Activated T-helper 2 cell treated with anti-CD3 and anti-CD28 coated beads, Interferon-gamma antibody, Interleukin-2, Interleukin-4, amounts not matched to agents 10 μg/mL and 5 μg/mL and 100 μg/mL, durations not matched to agents 14 hours and 24 hours and 36 hours (primary cell): Measurements from ENCODE around the gene NLRP6. TPM values are rescaled to one million over a fixed set of nuclear protein-coding genes. Genes with fewer than 3 reads are reported as not detected.
A peak's percentile ranks its signal among the peaks of the same experiment; 100 is the strongest.
"Not testable (repeated sequence)": the region's sequence is repeated elsewhere in the genome, so short reads cannot be mapped to it uniquely, and the experiment has no call there.

Source experiments
- DNase-seq: peaks from one replicate; pipeline ENCODE4 v3.0.0; 2021; ENCODE audit warnings: low spot score
- H3K27ac Mint-ChIP-seq: one replicate; pipeline ENCODE4 v1.8.0; 2021; ENCODE audit warnings: mixed read lengths
- H3K27me3 Mint-ChIP-seq: one replicate; pipeline ENCODE4 v1.8.0; 2021; ENCODE audit warnings: low read depth, mixed read lengths
- H3K36me3 Mint-ChIP-seq: one replicate; pipeline ENCODE4 v1.8.0; 2021; ENCODE audit warnings: low read depth, mixed read lengths
- H3K4me1 Mint-ChIP-seq: one replicate; pipeline ENCODE4 v1.8.0; 2021; ENCODE audit warnings: low read depth, mixed read lengths
- H3K4me3 Mint-ChIP-seq: one replicate; pipeline ENCODE4 v1.8.0; 2021; ENCODE audit warnings: low read depth, mild to moderate bottlenecking, moderate library complexity, mixed read lengths
- H3K9me3 Mint-ChIP-seq: one replicate; pipeline ENCODE4 v1.8.0; 2021; ENCODE audit warnings: mixed read lengths
- intact Hi-C: fragments of 100-400 bp; cut with micrococcal nuclease; formaldehyde crosslinking; loops from one replicate; pipeline ENCODE4 v1.15.1; 2023
- total RNA-seq: library from RNA; stranded (reverse); gene quantifications from 2 replicates; pipeline ENCODE4 v1.2.3, GENCODE V29; 2022

The NLRP6 gene
- total RNA-seq, 1 donor from 2014 or later = 1.1 TPM

DNA sequence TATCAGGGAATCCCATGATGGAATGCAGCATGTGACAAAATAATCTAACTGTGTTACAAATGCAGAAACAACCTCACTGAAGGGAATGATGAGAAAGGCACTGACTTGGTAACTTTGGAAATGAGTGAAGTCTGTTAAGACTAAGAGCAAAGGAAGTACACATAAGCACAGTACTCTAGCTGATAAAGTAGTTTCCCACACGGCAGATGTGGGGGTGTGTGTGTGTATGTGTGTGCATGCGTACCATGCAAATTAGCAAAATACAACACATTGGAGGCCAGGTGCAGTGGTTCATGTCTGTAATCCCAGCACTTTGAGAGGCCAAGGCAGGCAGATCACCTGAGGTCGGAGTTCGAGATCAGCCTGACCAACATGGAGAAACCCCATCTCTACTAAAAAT, 16.6 kb upstream of the NLRP6 start:
- Mint-ChIP-seq H3K9me3 (no peaks in the 10 kb centered on the region), H3K27ac (no peak overlapping the region), H3K27me3 (peaks cover 7% of the 10 kb centered on the region), H3K36me3 (no peaks in the 10 kb centered on the region), H3K4me1 (peaks cover 4% of the 10 kb centered on the region), H3K4me3 (no peak overlapping the region)
- intact Hi-C loops = no loop called here
- no peak for DNase-seq

DNA sequence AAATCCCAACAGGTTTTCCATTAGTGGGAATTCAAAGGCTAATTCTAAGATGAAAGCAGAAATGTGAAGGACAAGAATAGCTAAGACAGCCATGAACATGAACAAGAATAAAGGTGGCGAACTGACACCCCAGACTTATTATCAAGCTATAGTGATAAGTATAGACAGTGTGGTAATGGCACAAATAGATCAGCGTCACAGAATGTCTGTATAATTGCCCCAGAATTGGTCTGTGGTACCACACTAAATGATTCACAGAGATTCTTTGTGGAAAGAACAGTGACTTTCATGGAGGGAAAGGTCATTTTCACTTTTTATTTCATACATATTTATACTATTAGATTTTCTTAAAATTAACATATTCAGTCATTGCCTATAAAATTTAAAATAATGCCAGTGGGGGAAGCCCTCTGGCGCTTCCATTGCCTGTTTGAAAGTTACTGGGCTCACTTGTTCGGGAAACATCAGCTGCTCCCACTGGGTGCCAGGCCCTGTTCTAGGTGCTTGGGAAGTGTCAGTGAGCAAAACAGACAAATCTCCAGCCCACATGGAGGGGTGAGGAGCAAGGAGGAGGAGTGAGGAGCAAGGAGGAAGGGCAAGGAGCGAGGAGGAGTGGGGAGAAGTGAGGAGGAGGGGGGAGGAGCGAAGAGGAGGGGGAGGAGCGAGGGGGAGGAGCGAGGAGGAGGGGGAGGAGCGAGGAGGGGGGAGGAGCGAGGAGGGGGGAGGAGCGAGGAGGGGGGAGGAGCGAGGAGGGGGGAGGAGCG, 11.3 kb upstream of the NLRP6 start:
- DNase-seq = no peak
- Mint-ChIP-seq H3K27me3 (no peaks in the 10 kb centered on the region), H3K36me3 (no peaks in the 10 kb centered on the region), H3K9me3 (no peaks in the 10 kb centered on the region), H3K4me3 (peak overlapping the region; percentile 74), H3K4me1 (peaks cover 35% of the 10 kb centered on the region), H3K27ac (peak overlapping the region; percentile 85)
- intact Hi-C loops = loop anchor here (5.0 kb wide), 1 partner anchor 90 kb away; no protein-coding TSS in a partner anchor

DNA sequence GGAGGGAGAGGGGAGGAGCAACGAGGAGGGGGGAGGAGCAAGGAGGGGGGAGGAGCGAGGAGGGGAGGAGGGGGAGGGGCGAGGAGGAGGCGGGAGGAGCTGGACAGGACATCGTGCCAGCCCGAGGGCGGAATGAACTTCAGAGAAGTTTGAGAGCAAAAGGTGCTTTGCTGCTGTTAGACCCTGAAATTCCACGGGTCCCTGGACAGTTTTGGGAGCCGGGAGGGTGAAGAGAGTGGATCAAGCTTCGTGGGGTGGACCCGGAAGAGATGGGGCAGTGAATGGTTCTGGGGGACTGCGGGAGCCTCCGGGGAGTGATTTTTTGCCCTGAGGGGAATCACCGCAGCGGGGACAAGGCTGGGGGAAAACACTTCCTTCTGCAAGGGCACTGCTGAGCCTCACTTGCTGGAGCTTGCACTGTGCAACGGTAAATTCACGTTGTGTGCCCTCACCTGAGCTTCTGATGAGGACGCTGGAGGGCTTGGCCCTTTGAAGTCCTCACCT, 10.7 kb upstream of the NLRP6 start:
- Mint-ChIP-seq H3K9me3 (no peaks in the 10 kb centered on the region), H3K27me3 (peaks cover under 1% of the 10 kb centered on the region), H3K36me3 (no peaks in the 10 kb centered on the region), H3K4me1 (peaks cover 34% of the 10 kb centered on the region), H3K4me3 (peak overlapping the region; percentile 89), H3K27ac (peak overlapping the region; percentile 97)
- peak; percentile 48 for DNase-seq
- intact Hi-C loops = loop anchor here (5.0 kb wide), 1 partner anchor 90 kb away; no protein-coding TSS in a partner anchor

DNA sequence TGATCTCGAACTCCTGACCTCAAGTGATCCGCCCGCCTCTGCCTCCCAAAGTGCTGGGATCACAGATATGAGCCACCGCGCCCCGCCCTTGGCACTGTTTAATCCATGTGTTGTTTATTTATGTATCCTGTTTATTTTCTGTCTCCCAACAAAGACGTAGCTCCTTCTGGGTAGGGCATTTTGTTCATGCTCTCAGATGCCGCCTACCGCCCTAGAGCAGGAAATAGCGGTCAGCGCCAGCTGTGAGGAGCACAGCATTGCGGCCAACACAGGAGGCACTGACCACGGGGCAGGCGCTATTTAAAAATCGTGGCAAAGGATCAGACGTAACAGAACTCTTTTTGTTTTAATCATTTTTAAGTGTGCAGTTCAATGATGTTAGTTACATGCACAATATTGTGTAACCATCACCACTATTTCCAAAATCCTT, 9.5 kb upstream of the NLRP6 start:
- DNase-seq = peak; percentile 63
- H3K36me3 Mint-ChIP-seq, H3K9me3 Mint-ChIP-seq, H3K27me3 Mint-ChIP-seq: not testable (repeated sequence)
- H3K27ac Mint-ChIP-seq = peak overlapping the region; percentile 97
- intact Hi-C loops = loop anchor here (1.0 to 5.0 kb wide), 4 partner anchors 32 to 89 kb away; partner anchors contain the start of genes PSMD13 and SIRT3
- peak overlapping the region; percentile 89 for H3K4me3 Mint-ChIP-seq
- peaks cover 34% of the 10 kb centered on the region for H3K4me1 Mint-ChIP-seq

DNA sequence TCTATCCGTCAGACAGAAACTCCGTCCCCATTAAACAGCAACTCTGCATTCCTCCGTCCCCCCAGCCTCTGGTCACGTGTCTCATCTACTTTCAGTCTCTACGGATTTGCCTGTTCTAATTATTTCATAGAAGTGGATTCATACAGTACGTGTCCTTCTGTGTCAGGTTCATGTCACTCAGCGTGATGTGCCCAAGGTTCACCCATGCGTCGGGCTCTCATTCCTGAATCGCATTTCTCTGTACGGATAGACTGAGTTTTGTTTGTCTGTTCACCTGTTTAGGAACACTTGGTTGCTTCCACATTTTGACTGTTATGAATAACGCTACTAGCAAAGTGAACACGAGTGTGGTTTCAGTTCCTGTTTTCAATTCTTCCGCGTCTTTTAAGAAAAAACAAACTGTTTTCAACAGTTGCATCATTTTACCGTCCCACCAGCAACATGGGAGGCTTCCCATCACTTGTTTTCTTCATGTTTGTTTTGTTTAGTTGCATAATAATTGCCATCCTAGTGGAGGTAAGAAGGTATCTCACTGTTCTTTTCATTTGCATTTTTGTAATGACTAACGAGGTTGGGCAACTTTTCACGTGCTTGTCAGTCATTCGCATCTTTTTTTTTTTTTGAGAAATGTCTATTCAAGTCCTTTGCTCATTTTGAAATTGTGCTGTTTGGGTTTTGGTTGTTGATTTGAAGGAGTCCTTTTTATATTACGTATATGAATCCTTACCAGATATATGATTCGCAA, 8.9 kb upstream of the NLRP6 start:
- Mint-ChIP-seq H3K4me1 (peaks cover 34% of the 10 kb centered on the region), H3K9me3 (no peaks in the 10 kb centered on the region), H3K36me3 (no peaks in the 10 kb centered on the region), H3K4me3 (peak overlapping the region; percentile 89), H3K27me3 (peaks cover 8% of the 10 kb centered on the region), H3K27ac (peak overlapping the region; percentile 97)
- intact Hi-C loops = loop anchor here (1.0 to 5.0 kb wide), 4 partner anchors 33 to 88 kb away; partner anchors contain the start of genes PSMD13 and SIRT3
- DNase-seq = peak; percentile 55

DNA sequence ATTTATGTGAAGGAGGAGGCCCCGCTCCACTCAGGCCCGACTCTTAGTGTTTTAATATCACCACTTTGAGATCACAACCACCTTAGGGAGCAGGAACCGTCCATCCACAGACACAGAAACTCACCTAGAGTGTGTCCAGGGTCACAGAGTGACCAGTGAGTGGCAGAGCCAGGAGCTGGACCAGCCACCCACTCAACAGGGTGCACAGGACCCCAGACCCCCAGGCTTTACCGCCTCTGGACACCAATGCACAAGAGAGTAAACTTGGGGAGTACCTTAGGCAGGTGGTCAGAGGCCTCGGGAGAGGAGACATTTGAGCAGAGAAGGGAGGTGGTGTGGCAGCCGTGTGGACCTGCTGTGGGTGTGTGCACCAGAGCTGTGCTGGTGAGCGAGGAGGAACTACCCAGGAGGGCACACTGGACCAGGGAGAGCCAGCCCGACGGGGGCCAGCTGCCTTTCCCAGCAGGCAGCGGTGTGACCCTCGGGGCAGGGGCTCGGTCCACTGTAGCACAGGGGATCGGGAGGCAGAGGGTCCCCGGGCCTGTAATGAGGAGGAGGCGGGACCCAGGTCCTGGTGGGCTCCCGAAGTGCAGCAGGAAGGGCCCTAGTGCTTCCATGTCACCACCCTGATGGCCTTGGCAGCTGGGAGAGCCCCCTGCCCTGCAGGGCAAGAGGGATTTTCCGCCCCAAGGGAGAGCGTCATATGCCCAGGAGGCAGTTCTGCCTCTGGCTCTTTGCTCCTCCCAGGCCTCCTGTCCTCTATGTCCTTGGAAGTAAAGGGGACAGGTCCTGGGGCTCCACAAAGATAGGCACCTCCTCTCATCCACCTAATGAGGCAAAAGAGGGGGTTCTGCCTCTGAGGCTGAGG, 7.5 kb upstream of the NLRP6 start:
- Mint-ChIP-seq H3K27ac (no peak overlapping the region), H3K9me3 (no peaks in the 10 kb centered on the region), H3K36me3 (no peaks in the 10 kb centered on the region), H3K4me1 (peaks cover 34% of the 10 kb centered on the region), H3K4me3 (no peak overlapping the region), H3K27me3 (peaks cover 12% of the 10 kb centered on the region)
- intact Hi-C loops = no loop called here
- no peak for DNase-seq

DNA sequence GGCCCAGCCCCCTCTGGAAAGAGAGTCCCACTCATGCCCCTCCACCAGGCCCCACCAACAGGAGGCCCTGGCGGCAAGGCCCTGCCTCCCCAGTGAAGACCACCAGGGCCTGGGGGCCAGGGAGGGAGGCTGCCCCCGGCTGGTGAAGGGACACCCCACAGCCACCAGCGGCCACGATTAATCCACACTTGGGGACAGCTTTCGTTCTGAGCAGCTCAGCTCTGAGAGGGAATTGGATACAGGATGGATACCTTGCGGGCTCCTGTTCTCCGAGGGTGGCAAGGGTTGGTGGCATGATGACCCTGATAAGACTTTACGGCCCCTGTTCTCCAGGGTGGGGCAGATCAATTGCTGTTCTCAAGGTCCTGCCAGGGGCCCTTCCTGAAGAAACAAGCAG, 6.9 kb upstream of the NLRP6 start:
- no peak overlapping the region for H3K27ac Mint-ChIP-seq
- peaks cover 18% of the 10 kb centered on the region for H3K27me3 Mint-ChIP-seq
- peaks cover 5% of the 10 kb centered on the region for H3K36me3 Mint-ChIP-seq
- peaks cover 34% of the 10 kb centered on the region for H3K4me1 Mint-ChIP-seq
- no peak overlapping the region for H3K4me3 Mint-ChIP-seq
- peaks cover 5% of the 10 kb centered on the region for H3K9me3 Mint-ChIP-seq
- no peak for DNase-seq
- intact Hi-C loops = no loop called here

DNA sequence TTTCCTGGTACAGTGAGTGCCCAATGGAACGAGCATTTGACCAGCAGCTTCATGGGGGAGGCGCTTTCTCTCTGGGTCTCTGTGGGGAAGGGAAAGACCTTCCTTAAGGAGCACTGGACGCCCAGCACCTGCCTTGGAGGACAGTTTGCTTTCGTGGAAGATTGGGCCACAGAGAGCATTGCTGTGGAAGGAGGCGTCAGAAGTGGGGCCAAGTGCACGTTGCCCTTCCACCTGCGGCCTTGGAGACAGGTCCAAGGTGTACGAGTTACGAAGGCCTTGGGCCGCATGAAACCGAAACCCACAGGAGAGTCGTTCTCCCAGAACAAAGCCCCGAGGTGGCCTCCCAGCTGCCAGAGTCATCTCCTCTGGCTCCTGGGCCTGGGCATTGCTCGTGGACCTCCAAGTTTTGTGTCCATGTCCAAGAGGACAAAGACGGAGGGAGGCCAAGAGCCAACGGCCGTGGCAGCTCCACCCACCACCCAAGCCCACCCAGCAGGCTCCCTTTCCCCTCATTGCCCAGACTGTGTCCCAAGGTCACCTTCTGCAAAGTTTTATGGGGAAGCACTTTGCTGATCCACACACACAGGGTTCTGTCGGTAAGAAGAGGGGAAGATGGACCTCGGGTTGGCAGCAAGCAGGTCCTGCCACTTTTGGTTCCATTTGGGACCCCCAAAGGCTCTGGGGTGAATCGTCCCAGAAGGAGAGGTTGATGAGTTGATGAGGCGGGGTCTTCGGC, 5.8 kb upstream of the NLRP6 start:
- Mint-ChIP-seq H3K27ac (no peak overlapping the region), H3K9me3 (peaks cover 11% of the 10 kb centered on the region), H3K27me3 (peaks cover 25% of the 10 kb centered on the region), H3K4me3 (no peak overlapping the region), H3K36me3 (peaks cover 11% of the 10 kb centered on the region), H3K4me1 (peaks cover 33% of the 10 kb centered on the region)
- DNase-seq = no peak
- intact Hi-C loops = no loop called here

DNA sequence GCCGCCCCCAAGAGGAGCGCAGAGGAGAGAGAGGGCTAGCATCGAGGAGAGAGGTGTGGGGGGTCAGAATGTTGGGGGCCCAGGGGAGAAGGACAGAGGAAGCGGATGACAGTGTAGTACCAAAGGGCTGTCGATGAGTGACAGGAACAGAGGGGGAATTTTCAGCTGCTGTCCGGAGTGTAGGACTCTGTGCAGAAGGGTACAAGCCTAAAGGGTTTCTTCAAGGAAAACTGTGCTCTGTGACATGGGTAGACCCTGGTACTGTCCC, 5.3 kb upstream of the NLRP6 start:
- Mint-ChIP-seq H3K27me3 (peaks cover 28% of the 10 kb centered on the region), H3K36me3 (peaks cover 16% of the 10 kb centered on the region), H3K27ac (no peak overlapping the region), H3K4me1 (peaks cover 35% of the 10 kb centered on the region), H3K4me3 (no peak overlapping the region), H3K9me3 (peaks cover 11% of the 10 kb centered on the region)
- no peak for DNase-seq
- intact Hi-C loops = no loop called here

DNA sequence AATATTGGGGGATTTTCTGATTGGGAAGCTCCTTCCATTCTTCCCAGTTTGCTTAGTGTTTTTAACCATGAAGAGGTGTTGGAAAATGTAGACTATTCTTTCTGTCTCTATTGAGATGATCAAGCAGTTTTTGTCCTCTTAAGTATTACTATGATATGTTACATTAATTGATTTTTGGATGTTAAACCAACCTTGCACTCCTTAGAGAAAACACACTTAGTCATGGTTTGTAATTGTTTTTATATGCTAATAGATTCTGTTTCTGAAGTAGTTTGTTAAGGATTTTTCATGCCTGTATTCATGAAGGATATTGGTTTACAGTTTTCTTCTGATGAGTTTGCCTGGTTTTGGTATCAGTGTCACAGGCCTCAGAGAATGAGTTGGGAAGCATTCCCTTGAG, 2.0 kb upstream of the NLRP6 start:
- H3K36me3 Mint-ChIP-seq = peaks cover 16% of the 10 kb centered on the region
- H3K27me3 Mint-ChIP-seq = peaks cover 39% of the 10 kb centered on the region
- no peak overlapping the region for H3K4me3 Mint-ChIP-seq
- H3K4me1 Mint-ChIP-seq = peaks cover 22% of the 10 kb centered on the region
- peaks cover 11% of the 10 kb centered on the region for H3K9me3 Mint-ChIP-seq
- intact Hi-C loops = no loop called here
- H3K27ac Mint-ChIP-seq = no peak overlapping the region
- no peak for DNase-seq

DNA sequence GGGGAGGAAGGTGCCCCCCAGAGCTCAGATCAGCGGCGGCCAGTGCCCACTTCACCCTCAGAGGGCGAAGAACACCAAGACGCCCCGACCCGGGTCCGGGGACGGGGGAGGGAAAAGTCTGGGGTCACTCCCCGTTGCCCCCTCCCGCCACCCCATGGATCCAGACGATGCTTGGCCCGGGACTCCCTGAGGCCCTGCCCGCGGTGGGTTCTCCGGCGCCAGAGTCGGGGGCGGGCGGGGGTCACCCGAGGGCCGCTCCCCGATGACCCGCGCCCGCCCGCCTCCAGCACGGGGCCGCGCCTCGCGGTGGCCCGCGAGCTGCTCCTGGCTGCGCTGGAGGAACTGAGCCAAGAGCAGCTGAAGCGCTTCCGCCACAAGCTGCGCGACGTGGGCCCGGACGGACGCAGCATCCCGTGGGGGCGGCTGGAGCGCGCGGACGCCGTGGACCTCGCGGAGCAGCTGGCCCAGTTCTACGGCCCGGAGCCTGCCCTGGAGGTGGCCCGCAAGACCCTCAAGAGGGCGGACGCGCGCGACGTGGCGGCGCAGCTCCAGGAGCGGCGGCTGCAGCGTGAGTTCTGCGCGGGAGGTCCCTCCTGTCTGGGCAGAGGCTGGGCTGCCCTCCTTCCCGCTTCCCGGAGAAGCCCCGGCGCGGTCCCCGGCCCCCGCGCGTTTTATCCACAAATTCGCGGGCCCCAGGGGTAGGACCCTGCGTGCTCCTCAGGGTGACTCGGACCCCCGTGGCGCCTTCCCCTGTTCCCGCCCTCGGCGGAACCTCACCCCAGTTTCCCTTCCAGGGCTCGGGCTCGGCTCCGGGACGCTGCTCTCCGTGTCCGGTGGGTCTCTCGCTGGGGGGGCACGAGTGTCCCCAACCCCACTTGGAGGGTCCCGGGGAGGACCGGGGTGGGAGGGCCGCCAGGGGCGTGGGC, 1.1 kb downstream of the NLRP6 start:
- Mint-ChIP-seq H3K9me3 (peaks cover 11% of the 10 kb centered on the region), H3K27me3 (peaks cover 55% of the 10 kb centered on the region), H3K36me3 (peaks cover 24% of the 10 kb centered on the region), H3K27ac (no peak overlapping the region), H3K4me1 (peaks cover 37% of the 10 kb centered on the region), H3K4me3 (peak overlapping the region; percentile 79)
- intact Hi-C loops = no loop called here
- DNase-seq = no peak
